AG09319 (cell line): Measurements from ENCODE around the gene KRTAP10-2.
"Not testable (repeated sequence)": the region's sequence is repeated elsewhere in the genome, so short reads cannot be mapped to it uniquely, and the experiment has no call there.

Experiments used
- DNase-seq: peaks from one replicate; pipeline ENCODE4 v3.0.0-alpha.2; 2010; ENCODE audit warnings: low read depth; ENCODE audit errors: extremely low read depth
- CTCF ChIP-seq: IDR thresholded peaks from 2 replicates; pipeline ENCODE4 v1.5.1; 2011; ENCODE audit warnings: low read depth, mild to moderate bottlenecking, inconsistent platforms, low read length, moderate library complexity

The KRTAP10-2 gene

GRCh38 chr21:44503901-44504399, 47.4 kb downstream of the KRTAP10-2 start:
- no peak for DNase-seq
- no peak for TF ChIP-seq CTCF

- not testable (repeated sequence) for DNase-seq
Measured at GRCh38 chr21:44503006-44503889, 48.1 kb downstream of the KRTAP10-2 start.

- no peak for TF ChIP-seq CTCF
- DNase-seq = no peak
Measured at GRCh38 chr21:44502171-44502958, 48.9 kb downstream of the KRTAP10-2 start.
